WERI-Rb-1 (cell line): ENCODE data around the gene VAT1L.

Source experiments
- DNase-seq: peaks from one replicate; pipeline ENCODE4 v3.0.0-alpha.2; 2020
- H3K27ac ChIP-seq: fragments of 250-450 bp; sonication (Bioruptor Pico); 2 replicates; pipeline ENCODE4 v1.5.1; 2020; ENCODE audit warnings: mild to moderate bottlenecking, moderate library complexity
- H3K27me3 ChIP-seq: fragments of 250-450 bp; sonication (Bioruptor Pico); 2 replicates; pipeline ENCODE4 v1.5.1; 2021; ENCODE audit warnings: mild to moderate bottlenecking, low read depth, moderate library complexity; ENCODE audit not compliant: insufficient read depth, severe bottlenecking
- H3K36me3 ChIP-seq: fragments of 250-450 bp; sonication (Bioruptor Pico); 2 replicates; pipeline ENCODE4 v1.5.1; 2020; ENCODE audit warnings: mild to moderate bottlenecking, moderate library complexity
- H3K4me3 ChIP-seq: 2 replicates; pipeline ENCODE4 v1.5.1; 2011; ENCODE audit warnings: low read depth, mild to moderate bottlenecking, control low read depth, low read length
- H3K9me3 ChIP-seq: fragments of 250-450 bp; sonication (Bioruptor Pico); 2 replicates; pipeline ENCODE4 v1.5.1; 2021; ENCODE audit warnings: mild to moderate bottlenecking, moderate library complexity; ENCODE audit not compliant: severe bottlenecking
- TF ChIP-seq, protein P1 (sequence below): IDR thresholded peaks from 2 replicates; pipeline ENCODE4 v1.5.1; 2011; ENCODE audit warnings: low read depth, mild to moderate bottlenecking, control low read depth, inconsistent platforms, low read length

VAT1L gene

DNA sequence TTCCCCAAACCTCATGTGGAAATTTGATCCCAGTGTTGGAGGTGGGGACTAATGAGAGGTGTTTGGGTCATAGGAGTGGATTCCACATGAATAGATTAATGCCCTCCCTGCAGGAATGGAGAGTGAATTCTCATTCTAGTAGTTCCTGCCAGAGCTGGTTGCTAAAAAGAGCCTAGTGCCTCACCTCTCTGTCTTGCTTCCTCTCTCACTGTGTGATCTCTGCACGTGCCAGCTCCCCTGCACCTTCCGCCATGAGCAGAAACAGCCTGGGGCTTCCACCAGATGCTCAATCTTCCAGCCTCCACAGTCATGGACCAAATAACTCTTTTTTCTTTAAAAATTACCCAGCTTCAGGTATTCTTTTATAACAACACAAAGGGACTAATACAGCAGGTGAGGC lies 161.1 kb downstream of the VAT1L start:
- TF ChIP-seq, protein P1, sequence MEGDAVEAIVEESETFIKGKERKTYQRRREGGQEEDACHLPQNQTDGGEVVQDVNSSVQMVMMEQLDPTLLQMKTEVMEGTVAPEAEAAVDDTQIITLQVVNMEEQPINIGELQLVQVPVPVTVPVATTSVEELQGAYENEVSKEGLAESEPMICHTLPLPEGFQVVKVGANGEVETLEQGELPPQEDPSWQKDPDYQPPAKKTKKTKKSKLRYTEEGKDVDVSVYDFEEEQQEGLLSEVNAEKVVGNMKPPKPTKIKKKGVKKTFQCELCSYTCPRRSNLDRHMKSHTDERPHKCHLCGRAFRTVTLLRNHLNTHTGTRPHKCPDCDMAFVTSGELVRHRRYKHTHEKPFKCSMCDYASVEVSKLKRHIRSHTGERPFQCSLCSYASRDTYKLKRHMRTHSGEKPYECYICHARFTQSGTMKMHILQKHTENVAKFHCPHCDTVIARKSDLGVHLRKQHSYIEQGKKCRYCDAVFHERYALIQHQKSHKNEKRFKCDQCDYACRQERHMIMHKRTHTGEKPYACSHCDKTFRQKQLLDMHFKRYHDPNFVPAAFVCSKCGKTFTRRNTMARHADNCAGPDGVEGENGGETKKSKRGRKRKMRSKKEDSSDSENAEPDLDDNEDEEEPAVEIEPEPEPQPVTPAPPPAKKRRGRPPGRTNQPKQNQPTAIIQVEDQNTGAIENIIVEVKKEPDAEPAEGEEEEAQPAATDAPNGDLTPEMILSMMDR = no peak
- H3K27me3 ChIP-seq = no peaks in the 10 kb centered on the region
- no peak overlapping the region for H3K27ac ChIP-seq
- no peak for DNase-seq
- H3K36me3 ChIP-seq = no peaks in the 10 kb centered on the region
- H3K4me3 ChIP-seq = no peak overlapping the region
- H3K9me3 ChIP-seq = no peaks in the 10 kb centered on the region

DNA sequence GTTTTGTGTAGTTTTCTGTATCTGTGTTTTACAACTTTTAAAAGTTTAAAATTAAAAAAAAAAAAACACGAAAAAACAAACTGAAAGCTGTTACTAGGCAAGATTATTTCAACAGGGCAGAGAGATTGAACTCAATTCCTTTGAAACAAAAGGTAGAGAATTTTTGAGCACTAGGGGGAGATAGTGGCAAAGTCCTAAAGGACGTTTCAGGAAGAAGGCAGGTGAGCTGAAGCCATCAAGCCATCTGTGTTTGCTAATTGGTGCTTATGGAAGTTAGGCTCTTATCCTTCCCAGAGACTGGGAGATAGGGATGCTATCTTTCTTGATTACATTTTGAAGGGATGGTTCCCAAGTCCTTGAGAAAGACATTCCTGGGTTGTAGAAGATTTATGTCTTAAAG lies 163.4 kb downstream of the VAT1L start:
- DNase-seq = peak; percentile 47
- H3K9me3 ChIP-seq = no peaks in the 10 kb centered on the region
- TF ChIP-seq, protein P1 = peak; percentile 55

GRCh38 chr16:77955127-77955526 lies 166.8 kb downstream of the VAT1L start:
- Histone ChIP-seq H3K36me3 (no peaks in the 10 kb centered on the region), H3K27me3 (no peaks in the 10 kb centered on the region), H3K9me3 (no peaks in the 10 kb centered on the region), H3K27ac (no peak overlapping the region), H3K4me3 (no peak overlapping the region)
- TF ChIP-seq, protein P1 = peak; percentile 21; the same call in 1 of the 2 replicates
- peak; percentile 13 for DNase-seq

More for the DNA sequence above, 163.4 kb downstream of the VAT1L start:
- no peak overlapping the region for H3K4me3 ChIP-seq
- no peak overlapping the region for H3K27ac ChIP-seq
- H3K27me3 ChIP-seq = no peaks in the 10 kb centered on the region
- no peaks in the 10 kb centered on the region for H3K36me3 ChIP-seq

DNA sequence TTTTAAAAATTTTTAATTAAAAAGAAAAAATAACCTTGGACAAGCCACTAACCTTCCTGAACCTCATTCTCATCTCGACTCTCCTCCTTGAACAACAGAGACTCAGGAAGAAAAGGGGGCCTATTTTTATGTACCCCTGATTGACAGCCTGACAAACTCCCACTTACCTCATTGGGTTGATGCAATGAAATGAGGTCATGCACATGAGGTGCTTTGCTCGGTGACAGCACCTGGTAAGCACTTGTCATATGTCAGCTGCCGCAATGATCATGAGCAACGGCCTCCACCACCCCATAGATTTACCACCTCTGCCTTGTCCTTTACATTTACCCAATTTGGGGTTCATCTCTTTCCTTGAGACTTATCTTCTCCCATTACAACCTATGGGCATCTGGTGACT lies 167.9 kb downstream of the VAT1L start:
- Histone ChIP-seq H3K4me3 (no peak overlapping the region), H3K27ac (no peak overlapping the region), H3K9me3 (no peaks in the 10 kb centered on the region), H3K27me3 (no peaks in the 10 kb centered on the region), H3K36me3 (no peaks in the 10 kb centered on the region)
- DNase-seq = no peak
- TF ChIP-seq, protein P1 = no peak

GRCh38 chr16:77960766-77961165 lies 172.4 kb downstream of the VAT1L start:
- Histone ChIP-seq H3K27me3 (no peaks in the 10 kb centered on the region), H3K4me3 (no peak overlapping the region), H3K27ac (no peak overlapping the region), H3K9me3 (no peaks in the 10 kb centered on the region), H3K36me3 (no peaks in the 10 kb centered on the region)
- no peak for DNase-seq
- TF ChIP-seq, protein P1 = no peak

- DNase-seq = no peak
Observed at GRCh38 chr16:77961814-77962213, 173.4 kb downstream of the VAT1L start.

More at GRCh38 chr16:77961814-77962213, 173.4 kb downstream of the VAT1L start:
- no peak overlapping the region for H3K4me3 ChIP-seq
- H3K27ac ChIP-seq = no peak overlapping the region
- no peaks in the 10 kb centered on the region for H3K36me3 ChIP-seq
- TF ChIP-seq, protein P1 = no peak
- H3K9me3 ChIP-seq = no peaks in the 10 kb centered on the region
- no peaks in the 10 kb centered on the region for H3K27me3 ChIP-seq
